Measurements from ENCODE around the gene SORCS1.

The SORCS1 gene

DNA sequence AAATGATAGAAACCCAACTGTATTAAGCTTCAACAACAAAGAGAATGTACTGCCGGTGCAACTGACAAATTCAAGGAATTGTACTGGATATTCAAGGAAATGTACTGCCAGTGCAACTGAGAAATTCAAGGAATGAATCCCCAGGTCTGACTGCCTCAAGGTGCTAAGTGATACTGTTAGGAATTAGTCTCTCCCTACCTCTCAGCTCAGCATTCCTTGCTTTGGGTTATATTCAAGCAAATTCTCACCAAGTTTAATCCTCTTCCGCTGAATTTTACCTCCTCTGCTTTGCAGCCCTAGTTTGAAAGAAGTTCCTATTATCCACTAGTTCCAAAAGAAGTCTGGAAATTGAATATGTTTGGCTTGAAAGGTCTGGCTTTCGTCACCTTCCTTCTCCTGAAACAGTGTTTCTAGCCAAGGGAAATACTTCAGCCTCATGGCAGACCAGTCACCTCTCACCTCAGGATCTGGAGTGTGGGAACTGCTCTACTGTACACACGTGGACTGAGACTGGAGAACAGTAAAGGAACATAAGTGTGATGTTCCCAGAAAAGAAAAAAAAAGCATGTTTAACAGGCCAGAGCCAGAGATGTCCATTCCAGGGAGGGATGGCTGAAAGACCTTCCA is 60.4 kb downstream of the SORCS1 start:
- DNase-seq (ENCODE audit: low read depth, low spot score) = no peak

DNA sequence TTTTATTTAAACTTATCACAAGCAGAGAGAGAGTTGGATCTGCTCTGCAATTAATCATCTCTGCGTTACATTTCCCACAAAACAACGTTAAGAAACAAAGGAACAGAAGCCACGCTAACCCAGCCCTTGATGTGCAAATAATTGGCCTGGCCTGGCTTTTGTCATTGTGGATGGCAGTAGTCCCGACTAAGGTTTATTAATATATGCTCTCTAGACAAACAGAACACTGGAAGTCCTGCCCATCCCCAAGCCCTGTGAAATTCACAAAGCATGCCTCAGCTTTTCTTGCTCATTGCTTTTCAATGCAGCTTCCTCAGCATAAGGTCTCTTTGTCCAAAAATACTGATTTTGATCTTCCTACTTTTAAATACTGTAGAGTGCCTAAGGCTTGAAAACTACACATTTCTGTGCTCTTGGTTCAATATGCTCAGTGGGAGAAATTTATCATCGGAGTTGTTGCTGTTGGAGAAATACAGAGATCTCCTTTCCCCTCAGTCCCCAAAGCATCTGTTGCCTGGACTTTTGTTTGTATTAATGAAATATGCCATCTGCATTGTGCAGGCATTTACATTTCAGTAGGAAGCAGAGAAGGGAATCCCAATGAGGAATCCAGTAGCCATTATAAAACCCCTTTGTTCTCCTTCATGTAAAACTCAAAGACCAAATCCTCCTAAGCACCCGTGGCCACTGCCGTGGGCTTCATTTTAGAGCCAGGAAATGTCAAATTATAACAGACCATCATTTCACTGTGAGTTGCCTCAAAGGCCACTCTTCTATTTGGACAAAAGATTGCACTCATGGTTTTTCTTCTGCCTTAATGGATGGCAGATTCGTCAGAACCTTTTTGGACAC is 61.1 kb downstream of the SORCS1 start:
- no peak for DNase-seq (ENCODE audit: low read depth, low spot score)

DNA sequence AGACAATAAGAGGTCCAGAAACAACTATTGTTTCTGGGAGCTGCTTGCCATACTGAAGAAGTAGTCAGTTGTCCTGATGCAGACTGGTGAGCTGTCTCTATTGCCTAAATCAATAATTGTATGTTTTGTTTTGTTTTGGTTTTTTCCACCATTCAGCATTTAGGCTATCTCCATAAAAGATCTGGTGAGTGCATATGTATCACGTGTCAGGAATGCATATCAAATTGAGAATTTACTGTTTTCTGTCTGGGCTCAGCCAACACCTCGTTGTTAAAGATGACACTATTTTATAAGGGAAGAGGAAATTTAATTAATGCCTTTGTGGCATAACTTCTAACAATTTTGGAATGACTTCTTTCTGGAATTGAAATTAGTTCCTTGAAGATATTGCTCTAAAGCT is 66.2 kb downstream of the SORCS1 start:
- DNase-seq (ENCODE audit: low read depth, low spot score) = no peak

DNA sequence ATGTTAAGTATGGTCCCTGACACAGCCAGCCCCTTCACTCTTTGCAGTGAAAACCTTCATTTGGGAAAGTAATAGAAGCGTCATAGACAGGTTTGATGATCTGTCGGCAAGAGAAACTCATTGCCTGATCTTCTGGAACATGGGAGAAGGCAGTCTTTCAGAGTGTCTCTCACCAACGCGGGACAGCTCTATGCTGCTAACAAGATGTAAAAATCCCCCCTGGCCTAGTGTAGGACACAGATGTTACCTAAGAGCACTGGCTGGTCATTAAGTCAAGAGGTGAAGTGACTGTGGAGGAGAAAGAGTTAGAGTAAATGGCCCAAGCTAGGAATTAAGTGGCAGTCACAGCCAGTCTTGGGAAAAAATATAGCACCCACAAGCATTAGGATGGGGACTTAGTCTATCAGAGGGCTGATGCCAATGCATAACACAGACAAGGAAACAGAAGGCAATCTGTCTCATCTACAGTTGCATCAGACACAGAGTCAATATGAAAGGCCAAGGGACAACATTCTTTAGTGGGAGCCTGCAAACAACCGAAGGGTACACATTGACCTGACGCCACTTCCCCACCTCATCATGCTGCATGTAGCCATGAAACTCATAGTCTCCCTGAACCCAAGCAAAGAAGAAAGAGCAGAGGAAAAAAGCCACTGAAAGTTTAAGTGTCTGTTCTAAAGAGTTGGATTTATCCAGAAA is 69.5 kb downstream of the SORCS1 start:
- DNase-seq (ENCODE audit: low read depth, low spot score) = no peak

DNA sequence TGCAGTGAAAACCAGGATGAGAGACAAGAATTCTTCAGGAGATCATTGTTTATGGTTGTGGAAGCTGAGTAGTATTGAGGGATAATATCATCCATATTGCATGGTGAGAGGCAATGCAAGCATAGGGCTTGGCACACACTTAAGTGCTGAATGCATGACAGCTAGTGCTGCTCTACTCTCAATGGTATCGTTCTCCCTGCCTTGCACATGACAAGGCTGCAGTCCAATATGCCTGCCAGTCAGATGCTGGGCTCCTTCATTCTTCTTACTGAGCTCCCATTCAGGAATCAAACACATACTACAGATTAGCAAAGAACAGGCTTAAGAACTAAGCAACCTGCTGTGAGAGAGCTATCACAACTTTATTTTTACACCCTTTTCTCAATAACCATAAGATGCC is 72.2 kb downstream of the SORCS1 start:
- DNase-seq (ENCODE audit: low read depth, low spot score) = no peak

DNA sequence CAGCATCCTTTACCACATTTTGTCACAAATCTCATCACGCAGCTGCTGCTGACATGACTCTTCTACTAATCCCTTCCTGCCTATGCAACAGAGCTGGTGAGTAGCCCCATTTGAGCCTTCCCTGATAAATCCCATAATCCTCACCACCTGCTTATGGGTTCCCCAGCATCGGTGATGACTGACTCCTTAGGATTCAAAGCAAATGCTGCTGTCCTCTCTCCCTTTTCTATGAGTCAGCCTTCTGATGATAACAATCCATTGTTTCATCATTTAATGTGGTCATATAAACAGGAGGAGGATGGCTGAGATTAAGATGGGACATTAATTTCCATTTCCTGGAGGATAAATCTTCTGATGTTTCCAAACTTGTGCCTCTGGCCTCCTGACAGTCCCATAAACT is 73.4 kb downstream of the SORCS1 start:
- DNase-seq (ENCODE audit: low read depth, low spot score) = no peak

DNA sequence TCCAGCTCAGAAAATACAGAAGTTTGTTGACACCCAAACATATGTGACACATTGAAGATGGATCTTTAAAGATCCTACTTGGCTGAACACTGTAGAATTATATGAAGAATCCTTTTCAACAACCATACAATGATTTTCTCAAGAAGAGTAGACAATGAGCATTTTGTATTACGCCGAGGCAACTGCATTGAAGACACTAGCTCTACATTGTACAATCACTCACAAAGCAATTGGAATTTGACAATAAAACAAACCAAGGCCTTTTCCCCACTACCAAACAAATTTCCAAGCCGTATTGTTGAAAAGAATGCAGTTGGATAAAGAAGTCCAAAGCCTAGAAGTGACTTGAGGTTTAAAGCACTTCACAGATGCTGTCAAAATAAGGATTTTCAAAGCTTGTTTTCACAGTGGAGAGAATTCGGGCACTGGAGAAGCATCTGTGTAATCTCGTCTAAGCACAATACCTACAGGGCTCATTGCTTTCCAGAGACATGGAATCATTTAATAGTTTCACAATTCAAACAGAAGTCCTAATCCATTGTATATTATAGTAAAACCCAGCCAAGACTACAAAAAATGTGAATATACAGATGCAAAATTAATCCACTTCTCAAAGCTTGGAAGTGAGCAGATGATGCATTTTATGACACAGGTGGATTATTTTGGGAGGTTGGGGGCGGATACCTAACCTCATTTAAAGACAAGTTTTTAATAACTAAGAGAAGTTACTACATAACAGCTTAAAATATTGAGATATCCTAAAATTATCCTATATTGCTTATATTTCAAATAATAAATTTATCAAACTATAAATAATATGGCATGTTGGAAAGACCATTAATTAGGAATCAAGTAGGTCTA is 78.6 kb downstream of the SORCS1 start:
- no peak for DNase-seq (ENCODE audit: low read depth, low spot score)

DNA sequence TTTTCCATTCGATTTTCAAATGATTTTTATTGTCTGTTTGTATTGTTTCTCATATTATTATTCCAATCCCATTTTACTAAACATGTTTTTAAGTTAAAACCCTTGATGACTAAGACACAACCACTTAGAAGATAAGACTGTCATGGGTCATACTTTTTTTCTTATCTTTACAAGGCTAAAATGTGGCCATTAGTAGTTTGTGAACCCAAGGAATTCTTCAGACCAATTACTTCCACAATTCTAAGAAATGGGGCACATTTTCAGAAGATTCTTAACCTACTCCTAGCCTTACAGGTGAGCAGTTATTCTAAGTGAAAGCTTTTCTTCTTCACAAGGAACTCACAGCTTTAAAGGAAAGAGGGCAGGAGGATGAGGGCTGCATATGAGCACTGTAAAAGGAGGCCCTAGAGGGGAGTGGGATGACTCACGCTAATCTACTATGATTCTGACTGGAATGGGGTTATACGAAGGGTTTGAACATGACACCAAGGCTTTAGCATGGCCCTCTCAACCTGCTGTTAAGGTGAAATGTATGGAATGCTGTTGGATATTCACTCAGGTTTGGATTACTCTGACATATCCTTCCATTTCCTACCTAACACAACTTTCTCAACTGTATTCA is 81.0 kb downstream of the SORCS1 start:
- no peak for DNase-seq (ENCODE audit: low read depth, low spot score)

DNA sequence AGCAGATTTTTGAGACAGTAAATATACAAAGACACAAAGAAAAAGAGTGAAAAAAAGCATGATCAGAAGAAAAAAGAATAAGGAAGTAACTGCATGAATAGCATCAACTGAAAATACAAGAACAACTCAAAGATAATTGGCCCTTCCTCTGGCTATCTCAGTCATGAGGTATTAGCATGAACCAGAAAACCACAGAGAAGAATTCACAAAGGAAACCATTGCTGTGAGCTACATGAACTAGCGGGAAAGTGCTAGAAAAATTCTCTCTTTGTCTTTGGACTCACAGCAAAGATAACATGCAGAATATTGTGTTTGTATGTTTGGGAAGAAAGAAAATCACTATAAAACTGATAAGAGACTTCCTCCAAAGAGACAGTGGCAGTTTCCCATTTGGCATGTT is 82.9 kb downstream of the SORCS1 start:
- no peak for DNase-seq (ENCODE audit: low read depth, low spot score)

DNA sequence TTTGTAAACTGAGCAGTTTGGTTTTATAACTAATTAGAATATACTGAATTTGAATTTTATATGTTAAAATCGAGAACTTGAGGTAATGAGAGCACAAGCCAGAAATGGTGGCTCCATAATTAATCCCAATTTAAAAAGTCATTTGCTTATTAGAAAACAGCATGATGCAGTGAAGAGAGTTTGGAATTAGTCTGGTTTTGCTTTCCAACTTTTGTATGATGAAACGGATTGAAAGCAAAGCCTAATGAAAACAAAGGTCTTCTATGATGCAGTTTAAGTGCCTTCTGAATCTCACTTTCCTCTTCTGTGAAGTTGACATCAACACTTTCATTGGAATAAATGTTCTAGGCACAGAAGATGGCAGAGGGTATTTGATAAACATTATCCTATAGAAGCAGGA is 89.4 kb downstream of the SORCS1 start:
- no peak for DNase-seq (ENCODE audit: low read depth, low spot score)

DNA sequence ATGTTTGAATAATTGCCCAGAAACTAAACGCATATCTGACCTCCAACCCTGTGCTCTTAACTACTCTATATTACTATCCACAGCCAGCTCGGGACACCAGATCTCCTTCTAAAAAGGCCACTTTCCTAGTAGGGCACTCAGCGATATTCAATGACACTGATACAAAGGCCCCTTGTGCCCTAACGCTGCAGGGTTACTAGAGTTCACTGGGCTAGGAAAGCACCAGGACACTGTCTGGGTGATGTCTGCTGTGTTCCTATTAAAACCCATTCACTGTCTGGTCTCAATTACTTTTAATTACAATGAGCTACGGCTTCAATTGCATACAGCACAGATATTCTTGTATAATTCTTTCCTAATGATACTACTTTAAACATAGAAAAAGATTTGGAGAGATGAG is 91.7 kb downstream of the SORCS1 start:
- no peak for DNase-seq (ENCODE audit: low read depth, low spot score)

DNA sequence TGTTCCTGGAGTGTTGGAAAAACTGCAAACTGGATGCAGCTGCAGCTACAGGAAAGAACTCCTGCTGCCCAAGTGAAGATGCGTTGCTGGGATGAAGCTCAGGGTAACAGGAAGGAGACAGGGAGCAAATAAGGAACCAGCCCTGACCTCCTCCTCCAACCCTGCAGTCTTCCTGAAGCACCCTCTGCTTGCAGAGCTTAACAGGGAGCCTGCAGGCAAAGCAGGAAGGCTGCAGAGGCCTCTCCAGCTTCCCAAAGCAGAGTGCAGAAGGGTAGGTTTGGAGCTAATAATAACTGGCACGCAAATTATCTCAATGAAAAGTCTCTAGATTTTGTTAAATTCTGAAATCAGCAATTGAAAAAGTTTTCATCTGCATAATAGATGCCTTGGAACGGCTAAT is 92.5 kb downstream of the SORCS1 start:
- DNase-seq (ENCODE audit: low read depth, low spot score) = no peak

DNA sequence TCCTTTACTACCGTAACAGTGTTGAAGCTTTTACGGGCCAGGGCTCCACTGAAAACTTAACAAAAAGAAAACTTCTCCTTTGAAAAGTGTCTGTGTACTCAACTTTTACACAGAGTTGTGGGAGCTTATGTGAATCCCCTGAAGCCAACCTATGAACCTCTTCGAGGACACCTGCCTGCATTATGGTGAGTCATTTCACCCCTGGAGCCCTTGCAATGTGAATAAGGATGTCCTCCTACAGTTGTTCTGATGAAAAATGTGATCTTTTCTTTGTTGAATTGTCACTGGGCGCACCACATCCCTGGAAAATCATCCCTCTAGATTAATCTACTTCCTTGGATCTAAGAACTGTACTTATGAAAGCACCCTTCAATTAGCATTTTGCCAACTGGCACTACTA is 93.2 kb downstream of the SORCS1 start:
- no peak for DNase-seq (ENCODE audit: low read depth, low spot score)

DNA sequence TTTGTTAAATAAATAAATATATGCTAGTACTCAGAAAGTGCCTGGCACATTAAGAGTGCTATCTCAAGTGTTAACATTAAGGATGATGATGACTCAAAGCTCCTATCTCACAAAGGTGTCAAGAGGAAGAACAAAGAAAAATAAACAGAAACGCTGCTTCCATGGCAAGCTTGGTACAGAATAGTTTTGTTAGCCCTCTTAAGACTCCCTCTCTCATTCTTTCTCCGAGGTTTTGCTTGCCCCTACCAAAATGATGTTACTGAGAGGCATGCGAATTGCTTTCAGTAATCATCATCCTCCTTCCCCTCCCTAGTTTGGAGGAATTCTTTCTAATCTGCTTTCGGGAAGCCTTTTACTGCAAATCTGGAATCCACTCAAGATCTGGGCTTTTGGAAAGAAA is 96.7 kb downstream of the SORCS1 start:
- no peak for DNase-seq (ENCODE audit: low read depth, low spot score)

DNA sequence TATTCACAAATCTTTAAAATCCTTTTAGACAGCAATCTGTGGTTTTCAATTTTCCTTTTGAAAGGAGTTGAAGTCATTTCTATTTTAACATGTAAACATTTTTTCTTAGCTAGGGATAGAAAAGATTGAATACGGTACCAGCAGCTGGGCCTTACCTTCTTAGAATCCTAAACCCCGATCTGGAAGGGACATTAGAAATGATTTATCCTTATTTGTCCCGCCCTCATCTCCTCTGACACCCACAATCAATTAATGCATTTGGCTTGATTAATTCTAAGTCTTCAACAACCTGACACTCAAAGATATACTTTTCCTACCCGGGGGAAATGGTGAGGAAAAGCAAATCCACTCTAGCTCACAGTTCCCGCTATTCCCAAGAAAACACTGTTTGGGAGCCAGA is 100.4 kb downstream of the SORCS1 start:
- DNase-seq (ENCODE audit: low read depth, low spot score) = no peak

DNA sequence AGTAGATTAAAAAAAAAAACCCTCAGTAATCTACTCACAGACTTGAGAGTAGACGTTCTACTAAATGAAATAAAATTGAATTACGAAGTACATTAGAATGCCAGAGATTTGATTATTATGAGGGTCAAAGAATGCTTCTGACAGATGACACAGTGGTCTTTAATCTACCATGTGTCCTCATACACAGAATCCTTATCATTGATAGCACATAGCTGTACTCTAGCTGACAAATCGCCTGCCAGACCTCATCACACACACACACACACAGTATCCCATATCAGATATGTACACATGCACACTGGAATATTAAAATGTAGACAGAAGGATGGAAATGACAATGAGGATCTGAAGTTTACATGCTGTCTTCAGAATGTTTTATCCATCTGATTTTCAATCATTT is 104.6 kb downstream of the SORCS1 start:
- no peak for DNase-seq (ENCODE audit: low read depth, low spot score)

DNA sequence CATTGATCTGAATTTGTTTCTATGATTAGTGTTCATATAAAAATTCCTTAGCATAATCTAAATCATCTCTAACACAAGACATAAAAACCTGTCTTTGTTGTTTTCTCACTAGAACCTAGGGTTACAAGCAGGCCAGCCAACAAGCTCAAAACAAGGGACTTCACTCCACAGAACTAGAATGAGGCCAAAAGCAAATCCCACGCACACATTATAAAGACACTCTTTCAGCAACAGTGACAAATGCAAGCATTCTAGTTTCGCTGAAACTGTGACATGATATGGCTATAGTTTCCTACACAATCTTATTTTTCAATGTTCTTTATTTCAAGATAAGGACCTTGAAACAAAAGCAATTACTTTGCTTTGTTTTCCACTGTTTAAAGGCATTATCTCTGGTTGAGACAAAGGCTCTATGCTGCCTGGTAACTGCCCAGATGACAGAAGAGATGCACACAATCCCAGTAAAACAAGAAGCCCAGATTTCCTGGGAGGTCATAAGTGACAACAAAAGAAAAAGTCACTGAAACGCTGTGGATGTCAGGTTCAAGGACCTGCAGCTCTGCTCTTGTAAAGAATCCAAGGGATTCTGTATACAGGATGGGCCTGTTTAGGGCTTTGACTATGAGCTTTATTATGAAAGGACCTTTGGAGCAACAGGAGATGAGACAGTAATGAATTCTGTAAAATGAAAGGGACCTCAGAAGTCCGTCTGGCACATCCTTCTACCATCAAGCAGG is 105.3 kb downstream of the SORCS1 start:
- DNase-seq (ENCODE audit: low read depth, low spot score) = no peak

DNA sequence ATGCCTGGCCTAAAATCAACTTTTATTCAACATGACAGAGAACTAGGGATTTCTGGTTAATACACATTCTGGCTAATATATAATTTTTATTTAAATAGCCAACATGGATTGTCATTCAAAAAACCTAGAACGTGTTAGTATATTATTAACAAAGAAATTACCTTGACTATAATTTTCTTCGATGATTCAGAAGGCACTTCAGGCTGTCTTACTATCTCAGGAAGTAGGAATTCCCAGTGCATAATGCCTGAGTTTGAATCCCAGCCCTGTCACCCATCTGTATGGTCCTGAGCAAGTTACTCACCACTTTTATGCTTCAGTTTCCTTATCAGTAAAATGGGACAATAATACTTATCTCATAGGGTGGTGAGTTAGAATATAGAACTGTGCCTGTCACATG is 106.2 kb downstream of the SORCS1 start:
- no peak for DNase-seq (ENCODE audit: low read depth, low spot score)

DNA sequence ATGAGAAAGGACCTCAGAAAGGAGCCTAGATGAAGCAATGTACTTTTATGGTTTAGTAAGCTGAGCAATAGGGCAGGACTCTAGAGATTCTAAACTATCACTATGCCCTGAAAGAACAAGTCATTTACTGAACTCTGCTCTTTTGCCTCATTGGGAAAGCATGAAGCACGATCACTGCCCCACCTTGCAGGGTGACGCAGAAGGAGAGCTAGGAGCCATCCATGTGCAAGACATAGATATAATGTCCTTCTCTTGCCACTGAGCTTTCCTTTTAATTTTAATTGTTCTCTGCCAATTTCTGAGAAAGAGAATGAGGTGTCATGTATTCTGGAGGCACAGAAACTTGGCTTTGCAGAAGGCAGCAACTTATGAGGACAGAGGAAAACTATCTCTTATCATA is 108.3 kb downstream of the SORCS1 start:
- no peak for DNase-seq (ENCODE audit: low read depth, low spot score)

DNA sequence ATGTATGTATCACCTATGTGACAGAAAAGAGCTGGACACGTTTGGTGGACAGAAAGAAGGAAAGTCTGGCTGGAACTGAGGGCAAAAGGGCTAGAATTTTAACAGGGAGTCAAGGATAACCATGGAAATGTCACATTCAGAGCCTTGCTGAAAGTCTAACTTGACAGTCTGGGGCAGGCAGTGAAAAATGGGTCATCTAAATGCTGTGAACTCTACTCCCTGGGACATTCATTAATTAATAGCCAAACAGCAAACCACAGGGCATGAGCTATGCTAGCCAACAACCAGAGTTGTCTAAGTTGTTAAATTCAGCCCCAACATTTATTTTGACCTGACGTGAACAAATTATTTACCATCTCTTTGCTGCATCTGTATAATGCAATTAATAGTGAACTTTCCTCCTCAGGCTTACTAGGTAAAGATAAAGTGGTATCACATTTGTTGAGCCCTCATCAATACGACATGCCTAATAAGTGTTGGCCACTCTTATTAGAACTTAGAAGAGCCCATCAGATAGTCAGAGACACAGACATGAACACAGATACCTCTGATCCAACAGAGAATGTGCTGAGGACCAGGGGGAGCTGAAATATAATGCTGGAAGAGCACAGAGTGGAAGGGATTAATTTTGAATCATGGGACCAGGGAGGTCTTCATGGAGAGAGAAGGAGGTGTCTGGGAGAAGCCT is 109.9 kb downstream of the SORCS1 start:
- DNase-seq (ENCODE audit: low read depth, low spot score) = no peak
